Measurements from ENCODE around the gene ENO3.
A peak's percentile ranks its signal among the peaks of the same experiment; 100 is the strongest.

Gene ENO3

GRCh38 chr17:4944554-4945175, 6.3 kb upstream of the ENO3 start:
- H3F3A ChIP-seq (ENCODE audit: control insufficient read depth, insufficient read depth): peaks cover 71% of the 10 kb centered on the region
- H3K4me3 ChIP-seq (ENCODE audit: low read length): peak overlapping the region; percentile 50
- peaks cover 61% of the 10 kb centered on the region for H3K4me1 ChIP-seq (ENCODE audit: control insufficient read depth, low read length)
- H3K9me2 ChIP-seq (replicated peaks; ENCODE audit: control insufficient read depth, low read length): no peaks in the 10 kb centered on the region
- TF ChIP-seq CTCF (IDR thresholded peaks at IDR 0.05; ENCODE audit: low read depth, low read length, poor library complexity, severe bottlenecking): no peak
- TF ChIP-seq EZH2phosphoT487 (IDR thresholded peaks at IDR 0.05; ENCODE audit: borderline replicate concordance, low read length): no peak
- no peaks in the 10 kb centered on the region for H3K9me3 ChIP-seq (ENCODE audit: control insufficient read depth, insufficient read depth, low read length)
- H3K27me3 ChIP-seq (ENCODE audit: control insufficient read depth, low read length): no peaks in the 10 kb centered on the region
- H3K27ac ChIP-seq (ENCODE audit: low read depth, low read length): peak overlapping the region; percentile 99
- H3K36me3 ChIP-seq (ENCODE audit: control insufficient read depth, low read length): peaks cover 81% of the 10 kb centered on the region
- H3K79me2 ChIP-seq (ENCODE audit: control insufficient read depth, low read length): peaks cover 80% of the 10 kb centered on the region
- peak overlapping the region; percentile 94 for H3K4me2 ChIP-seq (ENCODE audit: low read length)
- peaks cover 13% of the 10 kb centered on the region; the same call in 1 of the 2 replicates for H4K20me1 ChIP-seq (ENCODE audit: control insufficient read depth, insufficient read depth, low read depth, low read length)

GRCh38 chr17:4945176-4945943, 5.6 kb upstream of the ENO3 start:
- H3K9me2 ChIP-seq (replicated peaks; ENCODE audit: control insufficient read depth, low read length): no peaks in the 10 kb centered on the region
- peak overlapping the region; percentile 99 for H3K27ac ChIP-seq (ENCODE audit: low read depth, low read length)
- H3K27me3 ChIP-seq (ENCODE audit: control insufficient read depth, low read length): no peaks in the 10 kb centered on the region
- peaks cover 80% of the 10 kb centered on the region for H3K36me3 ChIP-seq (ENCODE audit: control insufficient read depth, low read length)
- TF ChIP-seq CTCF (IDR thresholded peaks at IDR 0.05; ENCODE audit: low read depth, low read length, poor library complexity, severe bottlenecking): no peak
- no peak for TF ChIP-seq EZH2phosphoT487 (IDR thresholded peaks at IDR 0.05; ENCODE audit: borderline replicate concordance, low read length)
- H3K4me3 ChIP-seq (ENCODE audit: low read length): peak overlapping the region; percentile 50
- peak overlapping the region; percentile 94 for H3K4me2 ChIP-seq (ENCODE audit: low read length)
- no peaks in the 10 kb centered on the region for H3K9me3 ChIP-seq (ENCODE audit: control insufficient read depth, insufficient read depth, low read length)
- peaks cover 83% of the 10 kb centered on the region for H3K79me2 ChIP-seq (ENCODE audit: control insufficient read depth, low read length)
- peaks cover 69% of the 10 kb centered on the region for H3F3A ChIP-seq (ENCODE audit: control insufficient read depth, insufficient read depth)
- peaks cover 65% of the 10 kb centered on the region for H3K4me1 ChIP-seq (ENCODE audit: control insufficient read depth, low read length)
- H4K20me1 ChIP-seq (ENCODE audit: control insufficient read depth, insufficient read depth, low read depth, low read length): peaks cover 13% of the 10 kb centered on the region; the same call in 1 of the 2 replicates

- TF ChIP-seq EZH2phosphoT487 (IDR thresholded peaks at IDR 0.05; ENCODE audit: borderline replicate concordance, low read length) (no peak), CTCF (IDR thresholded peaks at IDR 0.05; ENCODE audit: low read depth, low read length, poor library complexity, severe bottlenecking) (no peak)
- peak overlapping the region; percentile 99 for H3K27ac ChIP-seq (ENCODE audit: low read depth, low read length)
- peaks cover 70% of the 10 kb centered on the region for H3K4me1 ChIP-seq (ENCODE audit: control insufficient read depth, low read length)
Observed at GRCh38 chr17:4945944-4946280, 5.0 kb upstream of the ENO3 start.

More at GRCh38 chr17:4945944-4946280, 5.0 kb upstream of the ENO3 start:
- Histone ChIP-seq H3K9me2 (replicated peaks; ENCODE audit: control insufficient read depth, low read length) (no peaks in the 10 kb centered on the region), H3K9me3 (ENCODE audit: control insufficient read depth, insufficient read depth, low read length) (no peaks in the 10 kb centered on the region), H3K36me3 (ENCODE audit: control insufficient read depth, low read length) (peaks cover 75% of the 10 kb centered on the region), H3F3A (ENCODE audit: control insufficient read depth, insufficient read depth) (peaks cover 67% of the 10 kb centered on the region), H3K4me3 (ENCODE audit: low read length) (peak overlapping the region; percentile 93), H4K20me1 (ENCODE audit: control insufficient read depth, insufficient read depth, low read depth, low read length) (peaks cover 13% of the 10 kb centered on the region; the same call in 1 of the 2 replicates), H3K4me2 (ENCODE audit: low read length) (peak overlapping the region; percentile 94), H3K27me3 (ENCODE audit: control insufficient read depth, low read length) (no peaks in the 10 kb centered on the region), H3K79me2 (ENCODE audit: control insufficient read depth, low read length) (peaks cover 83% of the 10 kb centered on the region)
